ENCODE results near the gene EIF2A.
"Not testable (repeated sequence)": the region's sequence is repeated elsewhere in the genome, so short reads cannot be mapped to it uniquely, and the experiment has no call there.

Gene EIF2A

GRCh38 chr3:150546226-150547044 lies at the start of gene EIF2A, which contains the start of gene SERP1:
EIF2A (plus strand) TSS chr3:150546787; CDS start chr3:150546803, 16 bp downstream.
SERP1 (minus strand) TSS chr3:150546496; CDS start chr3:150546135, 361 bp downstream.
- peak; percentile 99 for DNase-seq

- DNase-seq, result peak; percentile 68
Observed at GRCh38 chr3:150497956-150498355, 48.6 kb upstream of the EIF2A start.

GRCh38 chr3:150500960-150501359 lies 45.6 kb upstream of the EIF2A start:
- not testable (repeated sequence) for DNase-seq

- no peak for DNase-seq
Observed at GRCh38 chr3:150503402-150504099, 43.0 kb upstream of the EIF2A start.

GRCh38 chr3:150504483-150504882 lies 42.1 kb upstream of the EIF2A start:
- no peak for DNase-seq

- no peak for DNase-seq
Observed at GRCh38 chr3:150508401-150508800, 38.2 kb upstream of the EIF2A start.

GRCh38 chr3:150509780-150510179 lies 36.8 kb upstream of the EIF2A start:
- no peak for DNase-seq

GRCh38 chr3:150511122-150511821 lies 35.3 kb upstream of the EIF2A start:
- no peak for DNase-seq

- no peak for DNase-seq
Observed at GRCh38 chr3:150515210-150515609, 31.4 kb upstream of the EIF2A start.

- no peak for DNase-seq
Observed at GRCh38 chr3:150519026-150519425, 27.6 kb upstream of the EIF2A start.

GRCh38 chr3:150520408-150520807 lies 26.2 kb upstream of the EIF2A start:
- no peak for DNase-seq

- no peak for DNase-seq
Observed at GRCh38 chr3:150521463-150521862, 25.1 kb upstream of the EIF2A start.

GRCh38 chr3:150523538-150523937 lies 23.0 kb upstream of the EIF2A start:
- DNase-seq, result no peak

GRCh38 chr3:150527464-150528255 lies 18.9 kb upstream of the EIF2A start:
- DNase-seq, result no peak

- peak; percentile 26 for DNase-seq
Observed at GRCh38 chr3:150528354-150528797, 18.2 kb upstream of the EIF2A start.

- DNase-seq, result no peak
Observed at GRCh38 chr3:150531775-150532174, 14.8 kb upstream of the EIF2A start.

- no peak for DNase-seq
Observed at GRCh38 chr3:150535204-150535603, 11.4 kb upstream of the EIF2A start.

- no peak for DNase-seq
Observed at GRCh38 chr3:150538324-150539208, 8.0 kb upstream of the EIF2A start.

GRCh38 chr3:150540297-150540696 lies 6.3 kb upstream of the EIF2A start:
- no peak for DNase-seq

GRCh38 chr3:150540991-150541390 lies 5.6 kb upstream of the EIF2A start:
- DNase-seq, result no peak

- no peak for DNase-seq
Observed at GRCh38 chr3:150543128-150543527, 3.5 kb upstream of the EIF2A start.

GRCh38 chr3:150543531-150543930 lies 3.1 kb upstream of the EIF2A start:
- DNase-seq, result no peak
